T-cell (primary cell): Measurements from ENCODE around the gene LRRK1. TPM values are rescaled to one million over a fixed set of nuclear protein-coding genes. Genes with fewer than 3 reads are reported as not detected.

Experiments used
- ATAC-seq, 4 experiments: fragments of 200-7000 bp in 3 of 4; fragments of 150-1000 bp in 1 of 4; cut with Tn5 transposase; replicated peaks in 1 of 4; 1 replicate in 3 of 4; 2 replicates in 1 of 4; pipeline ENCODE4 v1.10.0; 2021; ENCODE audit warnings: moderate library complexity in 3 of 4, mild to moderate bottlenecking in 2 of 4, moderate number of reproducible peaks in 1 of 4
- CTCF ChIA-PET, 2 donors: fragments of 300-600 bp; sonication (Branson Sonifier 250); formaldehyde crosslinking; loops; one replicate each; lab custom pipeline; 2022; ENCODE audit warnings: antibody characterized with exemption in 2 of 2; lab: Charles Lee
- POLR2A ChIA-PET, 2 donors: fragments of 300-600 bp; sonication (Branson Sonifier 250); formaldehyde crosslinking; loops; one replicate each; lab custom pipeline; 2022; ENCODE audit warnings: antibody characterized with exemption in 2 of 2; lab: Charles Lee
- DNase-seq, 35 experiments: peaks; one replicate each; pipeline versions ENCODE4 v3.0.0 to v3.0.0-alpha.2; 2013 to 2023
- H3K27ac ChIP-seq: one replicate; pipeline ENCODE4 v1.5.1; 2013; ENCODE audit warnings: low read length
- H3K27me3 ChIP-seq, 2 experiments: replicated peaks in 1 of 2; 1 replicate in 1 of 2; 2 replicates in 1 of 2; pipeline versions ENCODE4 v1.6.1 to v1.7.0; 2013; ENCODE audit warnings: low read length in 1 of 2, mixed read lengths in 1 of 2; ENCODE audit not compliant: control insufficient read depth in 2 of 2, insufficient read depth in 2 of 2; ENCODE audit errors: extremely low read depth in 1 of 2
- H3K36me3 ChIP-seq, 2 donors: 1 replicate in 1 of 2; 2 replicates in 1 of 2; pipeline versions ENCODE4 v1.6.1 to v1.7.0; 2013; ENCODE audit warnings: low read length in 1 of 2; ENCODE audit not compliant: control insufficient read depth in 2 of 2, insufficient read depth in 1 of 2; ENCODE audit errors: extremely low read depth in 1 of 2
- H3K4me1 ChIP-seq, 2 experiments: 1 replicate in 1 of 2; 2 replicates in 1 of 2; pipeline versions ENCODE4 v1.6.1 to v1.7.0; 2013; ENCODE audit warnings: low read length in 2 of 2, mixed read lengths in 1 of 2; ENCODE audit not compliant: insufficient read depth in 2 of 2, control insufficient read depth in 1 of 2; ENCODE audit errors: extremely low read depth in 1 of 2
- H3K4me3 ChIP-seq, 2 donors: 1 replicate in 1 of 2; 2 replicates in 1 of 2; pipeline versions ENCODE4 v1.5.1 to v1.7.0; 2013; ENCODE audit warnings: mild to moderate bottlenecking in 2 of 2, low read length in 1 of 2, moderate library complexity in 1 of 2; ENCODE audit not compliant: control insufficient read depth in 1 of 2; ENCODE audit errors: extremely low read depth in 1 of 2
- H3K9me3 ChIP-seq: 2 replicates; pipeline ENCODE4 v1.7.0; 2013
- H3K27ac Mint-ChIP-seq, 2 donors: one replicate each; pipeline ENCODE4 v1.8.0; 2020 to 2021; ENCODE audit warnings: mild to moderate bottlenecking in 2 of 2, mixed read lengths in 2 of 2
- H3K27me3 Mint-ChIP-seq, 2 donors: one replicate each; pipeline ENCODE4 v1.8.0; 2021 to 2022; ENCODE audit warnings: mixed read lengths in 2 of 2
- H3K36me3 Mint-ChIP-seq: one replicate; pipeline ENCODE4 v1.8.0; 2021; ENCODE audit warnings: mixed read lengths
- H3K4me1 Mint-ChIP-seq, 3 donors: one replicate each; pipeline ENCODE4 v1.8.0; 2020 to 2022; ENCODE audit warnings: mixed read lengths in 3 of 3, mild to moderate bottlenecking in 1 of 3
- H3K4me3 Mint-ChIP-seq, 3 donors: one replicate each; pipeline ENCODE4 v1.8.0; 2020 to 2022; ENCODE audit warnings: mild to moderate bottlenecking in 3 of 3, mixed read lengths in 3 of 3, moderate library complexity in 3 of 3
- H3K9me3 Mint-ChIP-seq, 3 donors: one replicate each; pipeline ENCODE4 v1.8.0; 2020 to 2022; ENCODE audit warnings: mixed read lengths in 3 of 3
- WGBS: methylation state at CpG from one replicate; pipeline ENCODE4 v1.1.5; 2013; ENCODE audit warnings: missing lambda C conversion rate; ENCODE audit not compliant: insufficient coverage; 5-methylcytosine and 5-hydroxymethylcytosine counted together
- total RNA-seq, 35 experiments: library from RNA in 6 of 35; stranded (reverse) in 6 of 35; fragments of 120-200 nt in 1 of 35; gene quantifications; one replicate each; pipeline versions ENCODE4 v1.2.1 to v1.2.4 and lab custom pipeline; 2013 to 2026

LRRK1 gene
- total RNA-seq, 5 donors from 2014 or later (not counting 1 experiment from before 2014, with no cell fraction given) = 1.1 to 2.0 (median 1.7) TPM

DNA sequence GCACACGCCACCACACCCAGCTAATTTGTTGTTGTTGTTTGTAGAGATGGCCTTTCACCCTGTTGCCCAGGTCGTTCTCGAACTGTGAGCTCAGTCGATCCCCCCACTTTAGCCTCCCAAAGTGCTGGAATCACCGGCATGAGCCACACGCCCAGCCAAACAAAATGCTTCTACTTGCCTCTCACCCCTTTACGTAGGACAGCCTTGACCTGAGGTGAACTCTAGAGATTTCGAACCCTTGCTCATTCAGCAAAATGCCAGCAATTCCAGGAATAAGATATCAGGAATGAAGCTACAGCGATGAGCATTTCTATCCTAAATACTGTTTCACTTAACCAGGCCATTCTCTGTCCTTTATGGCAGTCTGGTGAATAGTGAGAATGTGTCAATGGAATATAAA lies 135.0 kb downstream of the LRRK1 start:
- ChIA-PET POLR2A (no interaction called here), CTCF (no interaction called here)
- no peak overlapping the region for H3K27ac ChIP-seq
- H3K27me3 ChIP-seq = peaks cover 0 to 24% of the 10 kb centered on the region in 2 experiments
- Mint-ChIP-seq H3K27me3 (no peaks in the 10 kb centered on the region), H3K36me3 (no peaks in the 10 kb centered on the region), H3K4me1 (no peaks in the 10 kb centered on the region), H3K4me3 (no peak overlapping the region), H3K9me3 (no peaks in the 10 kb centered on the region), H3K27ac (no peak overlapping the region)
- no CpG with 5 or more reads among the region's 9 CpGs for WGBS
- no peak overlapping the region for H3K4me3 ChIP-seq
- H3K9me3 ChIP-seq = no peaks in the 10 kb centered on the region
- DNase-seq (no peak), ATAC-seq (no peak)
- no peaks in the 10 kb centered on the region for H3K36me3 ChIP-seq
- H3K4me1 ChIP-seq = no peaks in the 10 kb centered on the region

DNA sequence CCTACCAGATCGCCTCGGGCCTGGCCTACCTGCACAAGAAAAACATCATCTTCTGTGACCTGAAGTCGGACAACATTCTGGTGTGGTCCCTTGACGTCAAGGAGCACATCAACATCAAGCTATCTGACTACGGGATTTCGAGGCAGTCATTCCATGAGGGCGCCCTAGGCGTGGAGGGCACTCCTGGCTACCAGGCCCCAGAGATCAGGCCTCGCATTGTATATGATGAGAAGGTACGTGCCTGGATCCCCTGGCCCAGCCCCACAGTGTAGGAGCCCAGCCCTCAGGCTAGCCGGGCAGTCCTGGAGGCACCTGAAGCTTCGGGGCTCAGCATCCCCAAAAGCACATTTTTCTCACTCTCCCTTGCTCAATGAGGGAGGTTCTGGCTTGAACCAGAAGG lies 135.8 kb downstream of the LRRK1 start:
- H3K4me3 Mint-ChIP-seq = no peak overlapping the region
- no peaks in the 10 kb centered on the region for H3K27me3 Mint-ChIP-seq
- Histone ChIP-seq H3K4me3 (no peak overlapping the region), H3K9me3 (no peaks in the 10 kb centered on the region), H3K4me1 (no peaks in the 10 kb centered on the region), H3K36me3 (no peaks in the 10 kb centered on the region), H3K27me3 (peaks cover 0 to 21% of the 10 kb centered on the region in 2 experiments), H3K27ac (no peak overlapping the region)
- H3K9me3 Mint-ChIP-seq = no peaks in the 10 kb centered on the region
- H3K27ac Mint-ChIP-seq = no peak overlapping the region
- H3K4me1 Mint-ChIP-seq = no peaks in the 10 kb centered on the region
- no peak for DNase-seq
- H3K36me3 Mint-ChIP-seq = no peaks in the 10 kb centered on the region
- POLR2A ChIA-PET = no interaction called here
- no peak for ATAC-seq
- CTCF ChIA-PET = no interaction called here
- 95% methylated on average over 9 of the region's 12 CpGs for WGBS

DNA sequence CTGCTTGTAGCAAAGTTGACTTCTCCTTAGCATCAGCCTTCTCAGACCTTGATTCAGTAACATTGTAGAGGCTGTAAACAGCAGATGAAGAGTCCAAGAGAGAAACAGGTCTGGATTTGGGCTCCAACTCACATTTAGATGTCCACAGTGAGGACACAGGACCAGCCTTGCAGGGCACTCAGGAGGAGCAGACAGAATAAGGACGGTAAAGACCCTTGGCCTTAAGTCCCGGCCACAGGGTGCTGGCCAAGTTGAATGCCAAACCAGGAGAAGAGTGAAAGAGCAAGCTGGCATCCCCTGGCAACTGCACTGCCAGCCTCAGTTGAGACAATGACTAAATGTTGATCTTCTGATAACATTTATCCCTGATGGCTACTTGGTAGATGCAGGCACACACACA lies 136.3 kb downstream of the LRRK1 start:
- WGBS = 78% methylated on average over 2 of the region's 2 CpGs
- H3K27ac ChIP-seq = no peak overlapping the region
- no peak overlapping the region for H3K27ac Mint-ChIP-seq
- H3K4me1 ChIP-seq = no peaks in the 10 kb centered on the region
- H3K4me3 Mint-ChIP-seq = no peak overlapping the region
- H3K4me3 ChIP-seq = no peak overlapping the region
- H3K36me3 Mint-ChIP-seq = no peaks in the 10 kb centered on the region
- H3K27me3 ChIP-seq = peaks cover 0 to 17% of the 10 kb centered on the region in 2 experiments
- no peaks in the 10 kb centered on the region for H3K9me3 Mint-ChIP-seq
- no peaks in the 10 kb centered on the region for H3K36me3 ChIP-seq
- POLR2A ChIA-PET = no interaction called here
- H3K4me1 Mint-ChIP-seq = no peaks in the 10 kb centered on the region
- ATAC-seq (no peak), DNase-seq (no peak)
- H3K9me3 ChIP-seq = no peaks in the 10 kb centered on the region
- CTCF ChIA-PET = no interaction called here
- no peaks in the 10 kb centered on the region for H3K27me3 Mint-ChIP-seq

DNA sequence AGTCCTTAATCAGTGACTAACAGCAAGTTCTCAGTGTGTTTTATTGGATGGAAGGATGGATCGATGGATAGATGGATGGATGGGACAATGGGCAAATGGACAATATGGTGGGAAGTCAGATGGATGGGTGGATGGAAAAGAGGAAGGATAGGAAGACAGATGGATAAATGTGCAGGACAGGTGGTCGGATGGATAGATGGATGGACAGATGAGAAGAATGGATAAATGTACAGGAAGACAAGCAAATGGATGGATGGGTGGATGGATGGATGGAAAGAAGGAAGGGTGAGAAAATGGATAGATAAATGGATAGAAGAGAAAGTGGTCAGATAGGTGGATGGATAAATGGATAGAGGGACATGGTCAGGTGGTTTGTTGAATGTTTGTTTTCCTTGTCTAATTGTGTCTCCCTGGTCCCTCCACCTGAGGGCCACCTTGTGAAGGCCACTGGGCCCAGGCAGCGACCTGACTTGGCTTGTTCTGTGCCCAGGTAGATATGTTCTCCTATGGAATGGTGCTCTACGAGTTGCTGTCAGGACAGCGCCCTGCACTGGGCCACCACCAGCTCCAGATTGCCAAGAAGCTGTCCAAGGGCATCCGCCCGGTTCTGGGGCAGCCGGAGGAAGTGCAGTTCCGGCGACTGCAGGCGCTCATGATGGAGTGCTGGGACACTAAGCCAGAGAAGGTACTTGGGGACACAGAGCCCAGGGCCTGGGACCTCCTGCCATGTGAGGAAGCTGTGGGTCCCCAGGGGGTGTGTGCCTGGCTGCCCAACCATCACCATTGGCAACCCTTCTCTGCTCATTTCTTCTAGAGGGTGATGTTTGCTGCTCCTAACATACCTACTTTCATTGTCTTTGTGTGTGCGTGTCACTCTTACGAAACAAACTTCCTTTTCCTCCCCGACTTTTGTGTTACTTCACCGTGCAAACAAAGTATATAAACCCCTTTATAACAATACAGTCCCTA lies 137.5 kb downstream of the LRRK1 start:
- no peaks in the 10 kb centered on the region for H3K27me3 Mint-ChIP-seq
- H3K36me3 Mint-ChIP-seq = no peaks in the 10 kb centered on the region
- Histone ChIP-seq H3K4me1 (no peaks in the 10 kb centered on the region), H3K27ac (no peak overlapping the region), H3K9me3 (no peaks in the 10 kb centered on the region), H3K4me3 (no peak overlapping the region), H3K36me3 (no peaks in the 10 kb centered on the region), H3K27me3 (peaks cover 0 to 15% of the 10 kb centered on the region in 2 experiments)
- DNase-seq (no peak), ATAC-seq (no peak)
- H3K27ac Mint-ChIP-seq = no peak overlapping the region
- H3K4me1 Mint-ChIP-seq = no peaks in the 10 kb centered on the region
- no peak overlapping the region for H3K4me3 Mint-ChIP-seq
- POLR2A ChIA-PET = no interaction called here
- 83% methylated on average over 11 of the region's 15 CpGs for WGBS
- H3K9me3 Mint-ChIP-seq = no peaks in the 10 kb centered on the region
- CTCF ChIA-PET = no interaction called here

DNA sequence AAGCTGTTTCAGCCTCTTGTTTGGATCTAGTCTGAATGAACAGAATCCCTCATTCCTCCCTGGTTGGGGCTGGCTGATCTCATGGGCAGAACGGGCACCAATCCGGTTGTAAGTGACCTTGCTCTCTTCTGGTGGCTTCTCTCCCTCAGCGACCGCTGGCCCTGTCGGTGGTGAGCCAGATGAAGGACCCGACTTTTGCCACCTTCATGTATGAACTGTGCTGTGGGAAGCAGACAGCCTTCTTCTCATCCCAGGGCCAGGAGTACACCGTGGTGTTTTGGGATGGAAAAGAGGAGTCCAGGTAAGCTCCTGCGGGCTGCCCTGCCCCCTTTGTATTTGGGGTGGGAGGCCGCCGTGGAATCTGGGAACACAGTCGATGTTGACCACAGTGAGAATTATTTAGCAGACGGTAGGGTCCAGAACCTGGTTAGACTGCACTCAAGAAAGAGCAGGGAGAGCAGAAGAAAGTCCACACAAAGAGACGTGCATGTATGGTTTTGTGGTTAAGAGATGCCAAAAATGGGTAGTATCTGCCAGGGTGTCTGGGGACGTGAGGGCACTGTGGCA lies 138.8 kb downstream of the LRRK1 start:
- Histone ChIP-seq H3K27me3 (peaks cover 0 to 10% of the 10 kb centered on the region in 2 experiments), H3K27ac (no peak overlapping the region), H3K9me3 (no peaks in the 10 kb centered on the region), H3K4me3 (no peak overlapping the region), H3K4me1 (no peaks in the 10 kb centered on the region), H3K36me3 (no peaks in the 10 kb centered on the region)
- no peak overlapping the region for H3K27ac Mint-ChIP-seq
- H3K9me3 Mint-ChIP-seq = no peaks in the 10 kb centered on the region
- no peaks in the 10 kb centered on the region for H3K36me3 Mint-ChIP-seq
- no peaks in the 10 kb centered on the region for H3K27me3 Mint-ChIP-seq
- H3K4me3 Mint-ChIP-seq = no peak overlapping the region
- 87% methylated on average over 9 of the region's 14 CpGs for WGBS
- ChIA-PET CTCF (interaction anchor here in 1 of 2 donors (0.6 kb wide), 1 partner anchor 1699 kb away, joined by 4 read pairs; no protein-coding TSS in a partner anchor), POLR2A (no interaction called here)
- ATAC-seq (no peak), DNase-seq (no peak)
- no peaks in the 10 kb centered on the region for H3K4me1 Mint-ChIP-seq

DNA sequence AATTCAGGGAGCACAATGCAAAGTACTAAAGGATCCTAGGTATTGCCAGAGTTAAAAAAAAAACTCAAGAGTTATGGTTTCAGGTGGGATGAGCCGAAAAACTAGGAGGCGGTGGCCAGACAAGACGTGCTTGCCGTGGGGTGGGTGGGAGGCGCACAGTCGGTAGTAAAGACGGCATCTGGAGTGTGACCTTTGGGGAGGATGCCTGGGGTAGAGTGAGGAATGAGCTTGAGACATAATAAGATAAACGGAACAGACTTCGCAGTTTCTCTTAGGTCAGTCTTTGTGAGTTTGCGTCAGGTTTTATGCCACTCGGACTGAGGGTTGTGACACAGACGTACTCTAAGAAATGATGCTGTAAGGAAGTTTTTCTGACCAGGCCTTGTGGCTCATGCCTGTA lies 139.6 kb downstream of the LRRK1 start:
- ChIA-PET CTCF (no interaction called here), POLR2A (no interaction called here)
- Histone ChIP-seq H3K4me1 (no peaks in the 10 kb centered on the region), H3K27ac (no peak overlapping the region), H3K27me3 (peaks cover 0 to 10% of the 10 kb centered on the region in 2 experiments), H3K4me3 (no peak overlapping the region), H3K9me3 (no peaks in the 10 kb centered on the region), H3K36me3 (no peaks in the 10 kb centered on the region)
- Mint-ChIP-seq H3K36me3 (no peaks in the 10 kb centered on the region), H3K4me1 (no peaks in the 10 kb centered on the region), H3K9me3 (no peaks in the 10 kb centered on the region), H3K27me3 (no peaks in the 10 kb centered on the region), H3K4me3 (no peak overlapping the region), H3K27ac (no peak overlapping the region)
- DNase-seq (no peak), ATAC-seq (no peak)
- 92% methylated on average over 12 of the region's 12 CpGs for WGBS
